NK-92 treated with Interleukin-12 subunit alpha and Interleukin-12 subunit beta, amount 100 ng/mL, for 24 hours (cell line): ENCODE measurements around the gene KRT34.
"Not testable (repeated sequence)": the region's sequence is repeated elsewhere in the genome, so short reads cannot be mapped to it uniquely, and the experiment has no call there.

Experiments used
- DNase-seq: peaks from one replicate; lab custom pipeline; 2025; lab: John Stamatoyannopoulos, UW

KRT34 gene

GRCh38 chr17:41366070-41366469, 16.0 kb downstream of the KRT34 start:
- no peak for DNase-seq

GRCh38 chr17:41363881-41364280, 18.2 kb downstream of the KRT34 start:
- DNase-seq = no peak

GRCh38 chr17:41360296-41360995, 21.7 kb downstream of the KRT34 start:
- no peak for DNase-seq

GRCh38 chr17:41354536-41354935, 27.6 kb downstream of the KRT34 start:
- no peak for DNase-seq

- no peak for DNase-seq
These were observed 29.3 kb downstream of the KRT34 start for GRCh38 chr17:41352597-41353366.

GRCh38 chr17:41351177-41351576, 30.9 kb downstream of the KRT34 start:
- DNase-seq = no peak

GRCh38 chr17:41350381-41350878, 31.7 kb downstream of the KRT34 start, which contains the start of gene KRT33A:
KRT33A (minus strand) TSS chr17:41350828; CDS start chr17:41350767, 61 bp downstream.
- DNase-seq = not testable (repeated sequence)

GRCh38 chr17:41347869-41348760, 34.0 kb downstream of the KRT34 start:
- DNase-seq = no peak

GRCh38 chr17:41346421-41346820, 35.7 kb downstream of the KRT34 start:
- DNase-seq = not testable (repeated sequence)

GRCh38 chr17:41345992-41346391, 36.1 kb downstream of the KRT34 start:
- no peak for DNase-seq

GRCh38 chr17:41343029-41343428, 39.1 kb downstream of the KRT34 start:
- no peak for DNase-seq

GRCh38 chr17:41340934-41341861, 40.9 kb downstream of the KRT34 start:
- no peak for DNase-seq

GRCh38 chr17:41340494-41340893, 41.6 kb downstream of the KRT34 start:
- no peak for DNase-seq

GRCh38 chr17:41339571-41340172, 42.4 kb downstream of the KRT34 start:
- DNase-seq = no peak

GRCh38 chr17:41338961-41339485, 43.1 kb downstream of the KRT34 start:
- no peak for DNase-seq

GRCh38 chr17:41335747-41336146, 46.4 kb downstream of the KRT34 start:
- DNase-seq = no peak

GRCh38 chr17:41334385-41335305, 47.5 kb downstream of the KRT34 start:
- DNase-seq = no peak

GRCh38 chr17:41333836-41334235, 48.3 kb downstream of the KRT34 start:
- no peak for DNase-seq

- DNase-seq = no peak
These were observed 49.0 kb downstream of the KRT34 start for GRCh38 chr17:41333098-41333497.
